GM12872 (cell line): ENCODE measurements around the gene CCN5.

Source experiments
- TF ChIP-seq, protein P1 (sequence below): IDR thresholded peaks from 3 replicates; pipeline ENCODE4 v1.5.1; 2011; ENCODE audit warnings: low read depth, mild to moderate bottlenecking, low read length, moderate library complexity; ENCODE audit not compliant: insufficient read depth

The CCN5 gene

DNA sequence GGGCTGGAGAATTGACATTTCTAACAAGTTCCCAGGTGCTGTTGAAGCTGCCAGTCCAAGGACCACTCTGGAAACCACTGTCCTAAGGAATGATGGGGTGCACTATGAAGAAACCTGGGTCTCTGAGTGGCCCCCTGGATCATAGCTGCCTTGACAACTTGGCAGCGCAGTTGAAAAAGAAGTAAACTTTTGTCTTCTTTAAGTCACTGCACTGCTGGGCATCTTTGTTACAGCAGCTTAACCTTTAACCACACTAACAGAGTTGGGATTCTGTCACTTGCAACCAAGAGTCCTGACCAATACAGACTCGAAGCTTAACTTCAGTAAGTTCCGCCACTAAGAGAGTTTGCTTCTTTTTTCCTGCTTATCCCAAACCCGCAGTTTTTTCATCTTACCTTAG lies 21.9 kb downstream of the CCN5 start:
- TF ChIP-seq, protein P1, sequence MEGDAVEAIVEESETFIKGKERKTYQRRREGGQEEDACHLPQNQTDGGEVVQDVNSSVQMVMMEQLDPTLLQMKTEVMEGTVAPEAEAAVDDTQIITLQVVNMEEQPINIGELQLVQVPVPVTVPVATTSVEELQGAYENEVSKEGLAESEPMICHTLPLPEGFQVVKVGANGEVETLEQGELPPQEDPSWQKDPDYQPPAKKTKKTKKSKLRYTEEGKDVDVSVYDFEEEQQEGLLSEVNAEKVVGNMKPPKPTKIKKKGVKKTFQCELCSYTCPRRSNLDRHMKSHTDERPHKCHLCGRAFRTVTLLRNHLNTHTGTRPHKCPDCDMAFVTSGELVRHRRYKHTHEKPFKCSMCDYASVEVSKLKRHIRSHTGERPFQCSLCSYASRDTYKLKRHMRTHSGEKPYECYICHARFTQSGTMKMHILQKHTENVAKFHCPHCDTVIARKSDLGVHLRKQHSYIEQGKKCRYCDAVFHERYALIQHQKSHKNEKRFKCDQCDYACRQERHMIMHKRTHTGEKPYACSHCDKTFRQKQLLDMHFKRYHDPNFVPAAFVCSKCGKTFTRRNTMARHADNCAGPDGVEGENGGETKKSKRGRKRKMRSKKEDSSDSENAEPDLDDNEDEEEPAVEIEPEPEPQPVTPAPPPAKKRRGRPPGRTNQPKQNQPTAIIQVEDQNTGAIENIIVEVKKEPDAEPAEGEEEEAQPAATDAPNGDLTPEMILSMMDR = no peak

- TF ChIP-seq, protein P1 = no peak
Observed at GRCh38 chr20:44738813-44739477, 23.8 kb downstream of the CCN5 start.

DNA sequence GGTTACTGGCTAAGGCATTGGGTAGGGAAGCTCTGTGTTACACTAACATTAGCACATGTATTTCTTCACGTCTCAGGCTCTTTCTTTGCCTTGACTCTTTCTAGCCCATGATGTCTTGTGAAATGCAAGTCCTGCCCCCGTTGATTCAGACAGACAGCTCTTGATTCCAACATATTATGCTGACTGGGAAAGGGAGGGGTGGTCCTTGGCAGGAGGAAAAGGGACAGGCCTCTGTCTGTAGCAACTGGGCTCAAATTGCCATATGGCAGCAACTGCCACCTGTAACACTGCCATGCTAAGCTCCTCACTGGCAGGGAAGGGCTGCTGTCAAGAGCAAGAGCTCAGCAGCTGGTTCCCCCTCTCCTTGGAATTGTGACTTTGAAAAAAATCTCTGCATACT lies 24.8 kb downstream of the CCN5 start:
- TF ChIP-seq, protein P1 = no peak

GRCh38 chr20:44742304-44743079 lies 27.3 kb downstream of the CCN5 start:
- TF ChIP-seq, protein P1 = no peak

- TF ChIP-seq, protein P1 = no peak
Observed at GRCh38 chr20:44743080-44743701, 28.0 kb downstream of the CCN5 start.

DNA sequence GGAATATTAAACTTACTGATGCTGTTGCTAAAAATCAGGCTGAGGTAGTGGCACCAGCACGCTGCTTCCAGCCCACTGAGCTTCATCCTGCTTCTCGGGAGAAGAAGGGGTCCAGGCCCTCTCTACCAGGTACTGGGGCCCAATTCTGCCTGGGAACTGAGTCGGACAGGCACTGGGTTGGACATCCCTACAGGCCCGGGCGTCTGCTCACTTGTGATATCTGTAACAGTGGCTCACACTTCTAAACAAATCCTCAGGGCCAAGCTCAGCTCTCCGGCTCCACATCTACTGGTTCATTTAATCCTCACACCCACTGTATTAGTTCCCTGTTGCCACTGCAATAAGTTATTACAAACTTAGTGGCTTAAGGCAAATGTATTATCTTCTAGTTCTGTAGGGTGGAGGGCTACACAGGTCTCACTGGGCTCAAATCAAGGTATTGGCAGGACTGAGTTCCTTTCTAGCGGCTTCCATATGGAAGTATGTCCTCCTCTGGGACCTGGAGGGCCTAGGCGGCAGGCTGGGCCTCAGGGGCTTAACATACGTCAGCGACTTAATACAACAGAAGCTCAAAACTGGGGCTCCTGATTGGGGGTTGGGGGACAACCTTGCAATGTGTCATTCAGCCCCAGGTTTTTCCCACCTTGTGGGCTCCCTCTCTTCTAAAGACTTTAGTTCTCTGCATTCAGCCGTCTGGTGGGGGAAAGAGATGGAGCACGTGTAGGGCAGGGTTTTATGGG lies 28.9 kb downstream of the CCN5 start:
- TF ChIP-seq, protein P1 = no peak

DNA sequence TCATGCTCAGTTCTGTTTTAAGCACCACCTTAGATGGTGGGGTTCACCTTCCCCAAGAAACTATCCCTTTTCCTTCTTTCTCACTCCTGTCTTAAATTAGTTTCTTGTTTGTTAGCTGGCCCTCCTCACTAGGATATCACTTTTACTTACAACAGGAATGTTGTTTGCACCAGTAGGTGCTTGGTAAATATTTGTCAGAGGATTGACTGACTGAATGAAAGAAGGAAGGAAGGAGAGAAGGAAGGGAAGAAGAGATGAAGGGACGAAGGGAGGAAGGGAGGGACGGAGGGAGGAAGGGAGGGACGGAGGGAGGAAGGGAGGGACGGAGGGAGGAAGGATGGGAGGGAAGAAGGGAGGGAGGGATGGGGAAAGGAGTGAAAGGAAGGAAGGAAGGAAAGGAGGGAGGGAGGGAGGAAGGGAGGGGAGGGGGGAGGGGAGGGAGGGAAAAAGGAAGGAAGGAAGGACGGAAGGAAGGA lies 30.0 kb downstream of the CCN5 start:
- TF ChIP-seq, protein P1 = no peak
